GM12872 (cell line): Measurements from ENCODE around the gene NYNRIN.

Source experiments
- CTCF ChIP-seq: IDR thresholded peaks from 3 replicates; pipeline ENCODE4 v1.5.1; 2011; ENCODE audit warnings: low read depth, mild to moderate bottlenecking, low read length, moderate library complexity; ENCODE audit not compliant: insufficient read depth

NYNRIN gene

GRCh38 chr14:24408764-24409163 lies 10.0 kb downstream of the NYNRIN start:
- no peak for TF ChIP-seq CTCF

DNA sequence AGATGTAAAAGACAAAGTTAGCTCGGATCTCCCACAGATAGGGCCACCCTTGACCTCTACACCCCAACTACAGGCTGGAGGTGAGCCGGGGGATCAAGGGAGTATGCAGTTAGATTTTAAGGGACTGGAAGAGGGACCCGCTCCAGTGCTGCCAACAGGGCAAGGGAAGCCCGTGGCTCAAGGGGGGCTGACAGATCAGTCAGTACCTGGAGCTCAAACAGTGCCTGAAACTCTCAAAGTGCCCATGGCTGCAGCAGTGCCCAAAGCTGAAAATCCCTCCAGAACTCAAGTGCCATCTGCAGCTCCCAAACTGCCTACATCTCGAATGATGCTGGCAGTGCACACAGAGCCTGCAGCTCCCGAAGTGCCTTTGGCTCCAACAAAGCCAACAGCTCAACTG lies 10.4 kb downstream of the NYNRIN start:
- TF ChIP-seq CTCF = no peak

DNA sequence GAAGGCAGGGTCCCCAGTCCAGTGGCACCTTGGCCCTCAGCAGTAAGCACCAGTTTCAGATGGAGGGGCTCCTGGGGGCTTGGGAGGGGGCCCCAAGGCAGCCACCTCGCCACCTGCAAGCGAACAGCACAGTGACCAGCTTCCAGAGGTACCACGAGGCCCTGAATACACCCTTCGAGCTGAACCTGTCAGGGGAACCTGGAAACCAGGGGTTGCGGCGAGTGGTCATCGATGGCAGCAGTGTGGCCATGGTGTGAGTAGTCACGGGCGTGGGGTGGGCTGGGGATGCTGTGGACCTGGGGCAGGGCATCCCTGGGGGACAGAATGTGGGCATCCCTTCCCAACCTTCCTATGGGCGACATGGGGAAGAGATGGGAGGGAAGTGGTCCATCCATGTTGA lies 11.2 kb downstream of the NYNRIN start:
- TF ChIP-seq CTCF = no peak

GRCh38 chr14:24411443-24412389 lies 12.9 kb downstream of the NYNRIN start:
- TF ChIP-seq CTCF = peak; percentile 77

- no peak for TF ChIP-seq CTCF
Measured at GRCh38 chr14:24414077-24414476, 15.3 kb downstream of the NYNRIN start.

GRCh38 chr14:24414732-24415420 lies 16.1 kb downstream of the NYNRIN start:
- TF ChIP-seq CTCF = no peak

DNA sequence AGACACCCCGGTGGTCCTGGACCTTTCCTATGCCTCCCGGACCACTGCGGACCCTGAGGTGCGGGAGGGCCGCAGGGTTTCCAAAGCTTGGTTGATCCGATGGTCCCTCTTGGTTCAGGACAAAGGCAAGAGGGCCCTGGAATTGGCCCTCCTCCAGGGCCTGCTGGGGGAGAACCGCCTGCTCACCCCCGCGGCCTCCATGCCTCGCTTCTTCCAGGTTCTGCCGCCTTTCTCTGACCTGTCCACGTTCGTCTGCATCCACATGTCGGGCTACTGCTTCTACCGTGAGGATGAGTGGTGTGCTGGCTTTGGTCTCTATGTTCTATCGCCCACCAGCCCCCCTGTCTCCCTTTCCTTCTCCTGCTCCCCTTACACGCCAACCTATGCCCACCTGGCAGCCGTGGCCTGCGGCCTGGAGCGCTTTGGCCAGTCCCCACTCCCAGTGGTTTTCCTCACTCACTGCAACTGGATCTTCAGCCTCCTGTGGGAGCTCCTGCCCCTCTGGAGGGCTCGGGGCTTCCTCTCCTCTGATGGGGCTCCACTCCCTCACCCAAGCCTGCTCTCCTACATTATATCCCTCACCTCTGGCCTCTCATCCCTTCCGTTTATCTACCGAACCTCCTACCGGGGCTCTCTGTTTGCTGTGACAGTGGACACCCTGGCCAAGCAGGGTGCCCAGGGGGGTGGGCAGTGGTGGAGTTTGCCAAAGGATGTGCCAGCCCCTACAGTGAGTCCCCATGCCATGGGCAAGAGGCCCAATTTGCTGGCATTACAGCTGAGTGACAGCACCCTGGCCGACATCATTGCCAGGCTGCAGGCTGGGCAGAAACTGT lies 16.8 kb downstream of the NYNRIN start:
- no peak for TF ChIP-seq CTCF
